GM12874 (cell line): Measurements from ENCODE around the gene ATP5PO.

Experiments
- CTCF ChIP-seq: IDR thresholded peaks from 2 replicates; pipeline ENCODE4 v1.5.1; 2011; ENCODE audit warnings: low read depth, mild to moderate bottlenecking, control low read depth, low read length, moderate library complexity; ENCODE audit not compliant: insufficient read depth

Gene ATP5PO

DNA sequence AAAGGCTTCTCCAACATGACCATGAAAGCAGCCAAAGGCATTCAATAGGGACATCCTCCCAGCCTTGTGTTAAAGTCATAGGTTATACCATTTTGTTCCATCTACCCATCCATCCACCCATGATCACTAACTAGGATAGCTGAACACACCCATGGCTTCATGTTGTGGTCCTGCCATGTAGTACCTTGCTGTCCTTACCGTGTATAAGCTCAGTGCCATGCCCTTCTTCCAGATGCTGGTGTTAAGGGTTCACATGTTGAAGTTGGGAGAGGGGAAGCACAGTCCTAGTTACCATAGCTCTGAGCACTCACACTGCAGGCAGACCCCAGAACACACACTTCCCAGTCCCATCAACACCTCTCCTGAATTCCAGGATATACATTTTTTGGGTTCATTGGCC lies 51.5 kb downstream of the ATP5PO start:
- TF ChIP-seq CTCF: no peak

- TF ChIP-seq CTCF: no peak
These were observed 54.5 kb downstream of the ATP5PO start for GRCh38 chr21:33861125-33861524.

DNA sequence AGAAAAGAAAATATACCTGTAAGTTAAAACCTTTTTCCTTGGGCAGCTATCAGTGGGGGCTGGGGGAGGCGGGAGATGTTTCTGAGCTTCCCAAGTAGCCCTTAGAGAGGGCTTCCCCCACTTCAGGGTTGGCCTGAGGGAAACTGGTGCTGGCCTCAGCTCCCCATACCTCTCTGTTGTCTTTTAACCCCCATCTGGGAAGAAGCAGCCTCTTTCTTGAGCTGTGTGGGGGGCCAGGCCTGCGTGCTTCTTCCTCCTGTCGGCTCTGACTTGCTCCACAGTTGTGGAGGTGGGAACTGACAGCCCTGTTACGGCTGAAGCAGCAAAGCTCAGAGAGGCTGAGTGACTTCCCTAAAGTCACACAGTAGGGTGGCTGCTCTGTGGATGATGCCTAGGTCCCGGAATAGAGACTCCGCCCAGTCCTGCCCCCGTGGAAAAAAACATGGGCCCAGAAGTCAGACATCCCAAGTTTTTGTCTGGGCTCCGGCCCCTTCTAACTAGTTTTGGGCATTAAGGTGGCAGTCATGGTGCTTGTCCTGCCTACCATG lies 55.2 kb downstream of the ATP5PO start:
- TF ChIP-seq CTCF: no peak

DNA sequence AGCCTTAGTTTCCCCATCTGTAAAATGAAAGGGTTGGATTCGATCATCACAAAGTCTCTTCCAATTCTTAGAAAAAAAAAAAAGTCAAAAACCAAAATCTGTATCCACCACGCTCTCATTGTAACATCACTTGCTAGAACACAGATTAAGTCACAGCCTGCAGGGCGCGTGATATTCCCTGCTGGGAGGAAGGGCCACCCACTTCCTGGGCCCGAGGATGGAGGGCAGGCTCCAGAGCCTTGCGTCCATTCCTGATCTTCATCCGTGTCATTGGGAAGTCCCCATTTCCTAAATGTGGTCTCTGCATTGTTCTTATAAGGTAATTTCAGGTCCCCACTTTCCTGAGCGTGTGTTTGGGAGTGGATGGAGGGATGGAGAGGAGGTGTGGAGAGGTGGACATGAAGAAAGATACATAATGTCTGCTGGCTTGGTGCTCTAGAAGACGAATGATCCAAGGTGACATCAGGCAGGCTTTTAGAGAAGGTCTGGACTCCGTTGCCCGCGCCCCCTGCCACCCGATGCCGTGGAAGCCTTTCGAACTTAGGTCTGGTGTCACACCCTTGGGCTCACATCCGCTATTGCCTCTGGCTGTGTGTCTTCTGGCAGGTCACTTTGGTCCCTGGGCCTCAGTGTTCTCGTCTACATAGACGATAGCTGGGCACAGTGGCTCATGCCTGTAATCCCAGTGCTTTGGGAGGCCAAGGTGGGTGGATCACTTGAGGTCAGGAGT lies 56.1 kb downstream of the ATP5PO start:
- no peak for TF ChIP-seq CTCF

- TF ChIP-seq CTCF: no peak
These were observed 56.8 kb downstream of the ATP5PO start for GRCh38 chr21:33858667-33859372.

- TF ChIP-seq CTCF: no peak
These were observed 57.5 kb downstream of the ATP5PO start for GRCh38 chr21:33857846-33858666.
